GM21526 (cell line): ENCODE measurements around the gene ZKSCAN3.
A peak's percentile ranks its signal among the peaks of the same experiment; 100 is the strongest.
"Not testable (repeated sequence)": the region's sequence is repeated elsewhere in the genome, so short reads cannot be mapped to it uniquely, and the experiment has no call there.

Experiments
- ATAC-seq: cut with Tn5 transposase; IDR thresholded peaks from one replicate; pipeline ENCODE4 v1.9.1; 2021; ENCODE audit warnings: moderate library complexity; ENCODE audit not compliant: unreplicated experiment, low FRiP score

The ZKSCAN3 gene

DNA sequence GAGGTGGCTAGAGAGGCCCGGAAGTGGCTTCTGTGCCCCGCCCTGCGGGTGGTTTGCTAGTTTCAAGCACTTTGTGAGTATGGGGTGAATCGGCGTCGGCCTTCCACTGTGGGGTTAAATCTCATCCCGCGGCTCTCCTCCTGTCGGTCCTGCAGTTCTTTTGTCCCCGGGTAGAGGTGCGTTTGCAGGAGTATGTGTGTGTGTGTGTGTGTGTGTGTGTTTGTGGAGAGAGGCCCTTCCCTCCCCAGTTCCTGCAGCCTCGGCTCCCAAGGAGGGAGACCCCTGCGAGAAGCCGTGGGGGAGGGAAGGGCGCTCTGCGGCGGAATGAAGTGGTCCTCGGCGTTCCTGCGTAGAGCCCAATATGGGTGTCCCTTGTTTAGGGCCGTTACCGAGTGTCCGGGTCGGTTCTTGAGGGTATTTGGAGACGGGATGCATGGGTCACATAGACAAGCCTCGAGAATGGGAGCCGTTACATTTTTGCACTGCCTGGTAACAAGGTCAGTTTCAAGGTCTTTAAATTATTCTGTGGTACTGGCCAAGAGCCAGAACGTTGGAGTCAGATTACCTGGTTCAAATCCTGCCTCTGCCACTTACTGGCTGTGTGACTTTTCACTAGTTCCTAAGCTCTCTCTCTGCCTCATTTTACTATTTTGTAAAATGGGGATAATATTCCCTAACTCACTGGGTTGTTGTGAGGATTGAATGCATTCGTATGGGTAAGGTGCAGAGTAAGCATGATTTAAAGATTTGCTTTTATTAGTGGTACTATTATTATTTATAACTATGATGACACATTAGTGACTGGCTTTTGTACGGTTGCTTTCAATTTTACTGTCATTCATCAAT, at the start of gene ZKSCAN3:
Gene ZKSCAN3, plus strand, starts transcription at position 56 of the 846 bp plus-strand sequence. CDS start 9,640 bp downstream, outside the sequence.
- peak; percentile 93 for ATAC-seq

- ATAC-seq, result peak; percentile 72
Observed at GRCh38 chr6:28303570-28303969, 46.2 kb upstream of the ZKSCAN3 start.

- ATAC-seq, result not testable (repeated sequence)
Observed at GRCh38 chr6:28306363-28306762, 43.4 kb upstream of the ZKSCAN3 start.

DNA sequence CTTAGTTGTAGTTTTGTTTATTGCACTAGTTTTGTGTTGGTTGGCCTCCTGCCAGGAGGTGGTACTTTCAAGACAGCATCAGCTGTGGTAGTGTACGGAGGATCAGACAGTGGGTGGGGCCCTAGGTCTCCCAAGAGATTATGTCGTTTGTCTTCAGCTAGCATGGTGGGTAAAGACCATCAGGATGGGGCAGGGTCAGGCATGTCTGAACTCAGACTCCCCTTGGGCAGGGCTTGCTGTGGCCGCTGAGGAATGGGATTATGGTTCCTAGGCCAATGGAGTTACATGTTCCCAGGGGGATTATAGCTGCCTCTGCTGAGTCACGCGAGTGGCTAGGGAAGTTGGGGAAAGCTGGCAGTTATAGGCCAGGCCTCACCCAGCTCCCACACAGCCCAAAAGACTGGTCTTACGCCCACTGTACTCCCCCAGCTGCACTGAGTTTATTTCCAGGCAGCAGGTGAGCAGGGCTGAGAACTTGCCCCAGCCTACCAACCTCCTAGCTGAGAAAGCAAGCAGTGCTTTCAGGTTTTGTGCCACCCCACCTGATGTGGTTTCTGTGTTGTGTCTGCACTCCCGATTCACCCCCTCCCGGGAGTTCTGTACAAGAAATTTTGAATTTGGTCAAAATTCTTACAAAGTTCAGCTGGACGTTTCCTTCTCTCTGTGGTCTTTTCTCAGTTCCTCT, 38.5 kb upstream of the ZKSCAN3 start:
- ATAC-seq, result no peak

- ATAC-seq, result no peak
Observed at GRCh38 chr6:28312939-28313338, 36.8 kb upstream of the ZKSCAN3 start.

DNA sequence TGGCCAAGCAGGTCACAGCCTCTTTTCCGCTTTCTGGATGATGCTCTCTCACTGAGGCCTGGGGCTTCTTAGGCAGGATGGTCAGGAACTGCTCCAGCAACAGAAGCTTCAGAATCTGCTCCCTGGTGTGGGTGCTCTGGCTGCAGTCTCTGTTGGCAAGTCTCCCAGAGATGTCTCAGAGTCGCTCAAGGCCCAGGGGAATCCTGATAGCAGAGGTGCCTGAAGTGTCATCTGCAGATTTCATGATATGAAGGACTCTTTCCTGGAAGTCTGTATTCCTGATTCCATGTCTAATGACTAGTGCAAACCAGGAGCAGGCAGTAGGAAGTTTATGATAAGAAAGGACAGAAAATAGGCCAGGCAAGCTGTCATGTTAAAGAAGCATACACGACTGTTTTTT, 34.1 kb upstream of the ZKSCAN3 start:
- no peak for ATAC-seq

- not testable (repeated sequence) for ATAC-seq
Observed at GRCh38 chr6:28317866-28318265, 31.9 kb upstream of the ZKSCAN3 start.

DNA sequence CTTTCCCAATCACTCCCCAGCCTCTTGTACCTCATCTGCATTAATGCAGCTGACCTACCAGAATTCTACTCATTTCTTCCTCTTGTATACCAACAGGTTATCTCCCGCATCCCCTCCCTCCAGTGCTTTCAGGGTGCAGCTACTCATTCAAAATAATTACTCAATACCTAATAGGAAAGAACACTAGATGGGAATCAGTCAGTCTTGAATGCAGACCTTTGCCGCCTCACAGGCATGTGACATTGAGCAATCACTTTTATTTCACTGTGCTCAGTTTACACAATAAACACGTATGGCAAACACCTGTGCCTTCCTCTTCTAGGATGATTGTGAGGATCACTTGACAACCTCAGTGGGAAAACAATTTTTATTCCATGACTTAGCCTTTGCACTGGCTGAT, 27.1 kb upstream of the ZKSCAN3 start:
- ATAC-seq, result no peak

- ATAC-seq, result no peak
Observed at GRCh38 chr6:28323813-28324424, 25.8 kb upstream of the ZKSCAN3 start.

DNA sequence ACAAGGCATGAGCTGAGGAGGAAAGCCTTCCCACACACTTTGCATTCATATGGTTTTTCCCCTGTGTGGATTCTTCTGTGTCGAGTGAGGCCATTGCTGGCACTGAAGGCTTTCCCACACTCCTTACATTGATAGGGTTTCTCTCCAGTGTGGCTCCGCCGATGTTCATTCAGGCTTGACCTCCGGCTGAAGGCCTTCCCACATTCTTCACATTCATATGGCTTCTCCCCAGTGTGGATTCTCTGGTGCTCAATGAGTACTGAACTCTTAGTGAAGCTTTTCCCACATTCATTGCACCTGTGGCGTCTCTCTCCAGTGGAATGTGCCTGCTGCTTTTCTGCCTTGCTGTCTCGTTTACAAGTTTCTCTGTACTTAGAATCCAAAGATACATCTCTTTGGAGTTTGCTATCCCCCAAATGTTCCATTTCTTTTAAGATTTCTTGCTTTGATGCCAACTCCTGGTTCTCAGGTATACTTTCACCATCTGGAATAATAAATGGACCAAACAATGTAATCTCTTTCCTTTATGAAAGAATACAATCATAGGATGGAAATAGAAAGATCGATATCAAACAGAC, 23.3 kb upstream of the ZKSCAN3 start:
- no peak for ATAC-seq

GRCh38 chr6:28330041-28330440, 19.7 kb upstream of the ZKSCAN3 start:
- ATAC-seq, result no peak

- ATAC-seq, result no peak
Observed at GRCh38 chr6:28333047-28333446, 16.7 kb upstream of the ZKSCAN3 start.

DNA sequence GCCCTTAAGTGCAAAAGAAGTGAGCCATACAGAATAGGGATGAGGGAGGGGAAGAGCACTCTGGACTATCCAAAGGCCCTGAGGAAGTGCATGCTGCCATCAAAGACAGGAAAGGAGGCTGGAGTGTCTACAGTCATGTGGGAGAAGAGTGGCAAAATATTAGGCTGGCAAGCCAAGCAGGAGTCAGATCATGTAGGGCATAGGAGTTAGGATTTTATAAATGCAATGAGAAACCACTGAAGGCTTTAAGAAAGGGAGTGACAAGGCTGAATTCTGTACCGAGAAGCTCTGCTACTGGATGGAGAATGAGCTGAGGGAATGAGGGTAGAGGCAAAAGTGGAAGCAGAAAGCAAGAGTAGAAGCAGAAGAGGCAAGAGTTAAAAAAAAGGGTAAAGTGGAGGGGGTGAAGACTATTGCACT, 16.1 kb upstream of the ZKSCAN3 start:
- no peak for ATAC-seq

DNA sequence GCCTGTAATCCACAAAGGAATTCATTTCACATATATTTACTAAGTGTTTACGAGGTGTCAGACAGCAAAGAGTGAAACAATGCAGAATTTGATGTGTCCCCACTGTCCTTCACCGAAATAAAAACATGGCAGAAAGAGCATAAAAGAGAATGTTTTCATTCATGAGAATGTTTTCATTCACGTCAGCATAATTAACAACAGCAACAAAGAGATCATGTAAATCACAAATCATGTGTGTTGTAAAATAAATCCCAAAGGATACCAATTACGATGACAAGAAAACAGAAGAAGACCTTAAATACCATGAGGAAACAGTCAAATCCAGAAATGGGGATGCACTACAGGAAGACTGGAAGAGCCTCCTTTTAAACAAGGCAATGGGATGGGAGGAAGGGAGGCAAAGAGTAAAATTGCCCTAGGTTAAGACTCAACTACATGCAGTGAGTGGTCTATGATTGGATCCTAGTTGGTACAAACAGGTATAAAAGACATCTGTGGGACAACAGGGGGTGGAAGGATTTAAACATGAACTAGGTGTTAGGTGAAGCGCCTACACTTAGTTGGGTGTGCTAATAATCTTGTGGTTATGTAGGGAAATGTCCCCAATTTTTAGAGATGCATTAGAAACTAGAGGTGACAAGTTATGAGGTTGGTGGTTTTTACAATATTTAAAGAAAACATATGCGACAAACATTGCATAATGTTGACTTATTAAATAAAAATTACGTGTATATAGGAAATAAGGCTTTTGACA, 15.3 kb upstream of the ZKSCAN3 start:
- no peak for ATAC-seq

GRCh38 chr6:28335040-28335563, 14.6 kb upstream of the ZKSCAN3 start:
- ATAC-seq, result no peak

DNA sequence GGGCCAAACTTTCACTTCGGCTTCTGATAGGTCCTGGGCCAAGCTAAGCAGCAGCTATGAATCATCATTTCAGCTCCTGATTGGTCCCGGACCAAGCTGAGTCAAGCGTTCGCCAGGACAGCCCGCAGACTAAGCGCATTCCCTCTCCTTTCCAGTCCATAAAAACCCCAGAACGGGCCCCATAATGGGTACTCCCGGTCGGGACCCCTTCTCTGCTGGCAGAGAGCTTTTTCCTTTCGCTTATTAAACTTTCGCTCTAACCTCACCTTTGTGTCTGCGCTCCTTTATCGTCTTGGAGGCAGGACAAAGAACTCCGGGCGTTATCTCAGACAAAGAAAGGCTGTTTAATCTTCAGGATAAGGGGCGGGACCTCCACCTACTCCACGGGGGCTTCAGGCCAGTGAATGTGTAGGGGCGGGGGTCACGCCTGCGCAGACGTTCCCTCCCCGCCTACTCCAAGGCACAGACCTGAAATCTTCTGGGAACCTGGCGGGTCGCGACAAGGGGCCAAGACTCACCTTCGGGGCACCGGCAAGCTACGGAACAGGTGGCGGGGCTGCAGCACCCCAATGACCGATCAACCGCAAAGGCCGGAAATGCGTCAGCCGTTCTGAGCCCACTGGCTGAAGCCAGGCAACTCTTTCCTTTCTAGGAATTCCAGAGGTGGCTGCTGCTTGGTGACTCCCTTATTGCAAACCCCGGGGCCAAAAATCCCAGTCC, 14.0 kb upstream of the ZKSCAN3 start, which contains the start of gene ZSCAN31:
Gene ZSCAN31, minus strand, starts transcription at position 585 of the 720 bp plus-strand sequence. CDS start 6,465 bp downstream, outside the sequence.
- ATAC-seq, result peak; percentile 91

- no peak for ATAC-seq
Observed at GRCh38 chr6:28336284-28337120, 13.2 kb upstream of the ZKSCAN3 start.

- no peak for ATAC-seq
Observed at GRCh38 chr6:28337121-28337520, 12.6 kb upstream of the ZKSCAN3 start.
